Measurements from ENCODE around the gene DRICH1. TPM values are rescaled to one million over a fixed set of nuclear protein-coding genes. Genes with fewer than 3 reads are reported as not detected.

DRICH1 gene
- polyA plus RNA-seq, 1 of the 3 experiments (the other 2 are of a cell fraction): 0.21 TPM

GRCh38 chr22:23604939-23605712 lies 27.0 kb downstream of the DRICH1 start (continued):
- TF ChIP-seq CTCF (IDR thresholded peaks at IDR 0.05): no peak
- TF ChIP-seq RXRA (IDR thresholded peaks at IDR 0.05; ENCODE audit: borderline replicate concordance, low read depth): no peak
- TF ChIP-seq ELF1 (IDR thresholded peaks at IDR 0.05): no peak
- TF ChIP-seq MEF2A (IDR thresholded peaks at IDR 0.05; ENCODE audit: borderline replicate concordance, low read depth): no peak

- Histone ChIP-seq H4K20me1 (ENCODE audit: insufficient read depth) (no peaks in the 10 kb centered on the region), H3K27me3 (ENCODE audit: insufficient read depth) (no peaks in the 10 kb centered on the region), H3F3A (replicated peaks; ENCODE audit: insufficient read depth) (no peaks in the 10 kb centered on the region), H3K4me1 (ENCODE audit: control insufficient read depth in 1 of 2, insufficient read depth in 2 of 2, low read depth in 1 of 2, low read length in 1 of 2) (no peaks in the 10 kb centered on the region), H3K36me3 (replicated peaks in 1 of 2; ENCODE audit: control insufficient read depth in 1 of 2, insufficient read depth in 2 of 2, low read length in 1 of 2) (no peaks in the 10 kb centered on the region), H3K4me3 (ENCODE audit: low read depth in 2 of 2, low read length in 1 of 2) (no peak overlapping the region), H3K9me3 (no peaks in the 10 kb centered on the region), H3K4me2 (no peak overlapping the region), H3K9me2 (no peaks in the 10 kb centered on the region), H3K9ac (no peak overlapping the region), H2AFZ (ENCODE audit: low read depth) (no peak overlapping the region), H3K79me2 (ENCODE audit: insufficient read depth) (no peaks in the 10 kb centered on the region), H3K27ac (ENCODE audit: low read depth in 2 of 2, low read length in 1 of 2) (no peak overlapping the region)
- CTCF ChIA-PET: interaction anchor here (1.3 to 1.6 kb wide), 2 partner anchors 246 to 313 kb away, joined by 3 to 6 read pairs; no protein-coding TSS in a partner anchor
- WGBS (ENCODE audit: low lambda C conversion rate): 74% methylated on average over 6 of the region's 7 CpGs
- no peak for DNase-seq
- TF ChIP-seq MEF2A (IDR thresholded peaks at IDR 0.05; ENCODE audit: borderline replicate concordance, low read depth): no peak
- no peak for TF ChIP-seq RCOR1 (IDR thresholded peaks at IDR 0.05; ENCODE audit: low read length)
- no peak for TF ChIP-seq NRF1 (IDR thresholded peaks at IDR 0.05; ENCODE audit: low read depth, low read length)
- TF ChIP-seq EZH2phosphoT487 (IDR thresholded peaks at IDR 0.05; ENCODE audit: borderline replicate concordance, low read depth): no peak
- TF ChIP-seq, protein P1, sequence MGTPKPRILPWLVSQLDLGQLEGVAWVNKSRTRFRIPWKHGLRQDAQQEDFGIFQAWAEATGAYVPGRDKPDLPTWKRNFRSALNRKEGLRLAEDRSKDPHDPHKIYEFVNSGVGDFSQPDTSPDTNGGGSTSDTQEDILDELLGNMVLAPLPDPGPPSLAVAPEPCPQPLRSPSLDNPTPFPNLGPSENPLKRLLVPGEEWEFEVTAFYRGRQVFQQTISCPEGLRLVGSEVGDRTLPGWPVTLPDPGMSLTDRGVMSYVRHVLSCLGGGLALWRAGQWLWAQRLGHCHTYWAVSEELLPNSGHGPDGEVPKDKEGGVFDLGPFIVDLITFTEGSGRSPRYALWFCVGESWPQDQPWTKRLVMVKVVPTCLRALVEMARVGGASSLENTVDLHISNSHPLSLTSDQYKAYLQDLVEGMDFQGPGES (IDR thresholded peaks at IDR 0.05; ENCODE audit: low read depth, low read length): no peak
- no peak for TF ChIP-seq MXI1 (IDR thresholded peaks at IDR 0.05; ENCODE audit: low read depth, low read length)
- TF ChIP-seq NFIC (IDR thresholded peaks at IDR 0.05; ENCODE audit: borderline replicate concordance): no peak
- no peak for TF ChIP-seq CTCF (IDR thresholded peaks at IDR 0.05)
- TF ChIP-seq RAD21 (IDR thresholded peaks at IDR 0.05; ENCODE audit: low read length): no peak
- no peak for TF ChIP-seq EP300 (IDR thresholded peaks at IDR 0.05; ENCODE audit: borderline replicate concordance in 1 of 2, low read depth in 1 of 2, low read length in 1 of 2)
- no peak for TF ChIP-seq TCF12 (IDR thresholded peaks at IDR 0.05)
- no peak for TF ChIP-seq FOXJ3 (CRISPR knock-in tag; IDR thresholded peaks at IDR 0.05)
- no peak for TF ChIP-seq POLR2AphosphoS5 (IDR thresholded peaks at IDR 0.05; ENCODE audit: low read depth, low read length)
- no peak for TF ChIP-seq RXRA (IDR thresholded peaks at IDR 0.05; ENCODE audit: borderline replicate concordance, low read depth)
- TF ChIP-seq TEAD4 (IDR thresholded peaks at IDR 0.05; ENCODE audit: borderline replicate concordance, insufficient read depth): no peak
- no peak for TF ChIP-seq SMC3 (IDR thresholded peaks at IDR 0.05; ENCODE audit: low read depth, low read length)
- no peak for TF ChIP-seq TAF1 (IDR thresholded peaks at IDR 0.05; ENCODE audit: borderline replicate concordance, low read depth, low read length)
- TF ChIP-seq ELF1 (IDR thresholded peaks at IDR 0.05): no peak
- POLR2A ChIA-PET: no interaction called here
Measured at GRCh38 chr22:23603266-23603665, 28.9 kb downstream of the DRICH1 start.
